ENCODE measurements around the gene FARP2.
"Not testable (repeated sequence)": the region's sequence is repeated elsewhere in the genome, so short reads cannot be mapped to it uniquely, and the experiment has no call there.

The FARP2 gene

DNA sequence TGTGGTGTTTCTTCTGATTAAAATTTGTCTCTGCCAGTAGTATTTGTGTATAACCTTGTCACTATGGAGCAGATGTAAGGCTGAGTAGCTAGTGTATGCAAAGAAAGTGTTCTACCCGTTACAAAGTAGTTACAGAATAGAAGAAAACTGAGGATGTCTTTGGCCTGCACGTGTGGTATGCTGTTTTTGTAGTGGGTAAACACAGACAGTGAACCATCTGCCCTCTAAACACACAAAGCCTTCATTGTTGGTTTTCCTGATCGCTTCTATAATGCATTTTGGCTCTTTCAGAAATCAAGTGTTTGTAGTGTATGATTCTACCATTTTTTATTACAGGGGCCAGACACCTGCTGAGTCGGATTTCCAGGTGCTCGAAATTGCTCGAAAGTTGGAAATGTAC lies 61.5 kb downstream of the FARP2 start:
- H3K4me3 ChIP-seq (ENCODE audit: low read depth, low read length) = no peak overlapping the region
- no peak for DNase-seq (ENCODE audit: low read depth, low spot score)
- in situ Hi-C loops (cut with HindIII; ENCODE audit: low sequenced_read_pairs) = no loop called here
- TF ChIP-seq, protein P1, sequence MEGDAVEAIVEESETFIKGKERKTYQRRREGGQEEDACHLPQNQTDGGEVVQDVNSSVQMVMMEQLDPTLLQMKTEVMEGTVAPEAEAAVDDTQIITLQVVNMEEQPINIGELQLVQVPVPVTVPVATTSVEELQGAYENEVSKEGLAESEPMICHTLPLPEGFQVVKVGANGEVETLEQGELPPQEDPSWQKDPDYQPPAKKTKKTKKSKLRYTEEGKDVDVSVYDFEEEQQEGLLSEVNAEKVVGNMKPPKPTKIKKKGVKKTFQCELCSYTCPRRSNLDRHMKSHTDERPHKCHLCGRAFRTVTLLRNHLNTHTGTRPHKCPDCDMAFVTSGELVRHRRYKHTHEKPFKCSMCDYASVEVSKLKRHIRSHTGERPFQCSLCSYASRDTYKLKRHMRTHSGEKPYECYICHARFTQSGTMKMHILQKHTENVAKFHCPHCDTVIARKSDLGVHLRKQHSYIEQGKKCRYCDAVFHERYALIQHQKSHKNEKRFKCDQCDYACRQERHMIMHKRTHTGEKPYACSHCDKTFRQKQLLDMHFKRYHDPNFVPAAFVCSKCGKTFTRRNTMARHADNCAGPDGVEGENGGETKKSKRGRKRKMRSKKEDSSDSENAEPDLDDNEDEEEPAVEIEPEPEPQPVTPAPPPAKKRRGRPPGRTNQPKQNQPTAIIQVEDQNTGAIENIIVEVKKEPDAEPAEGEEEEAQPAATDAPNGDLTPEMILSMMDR (IDR thresholded peaks at IDR 0.05; ENCODE audit: low read depth, low read length) = no peak

DNA sequence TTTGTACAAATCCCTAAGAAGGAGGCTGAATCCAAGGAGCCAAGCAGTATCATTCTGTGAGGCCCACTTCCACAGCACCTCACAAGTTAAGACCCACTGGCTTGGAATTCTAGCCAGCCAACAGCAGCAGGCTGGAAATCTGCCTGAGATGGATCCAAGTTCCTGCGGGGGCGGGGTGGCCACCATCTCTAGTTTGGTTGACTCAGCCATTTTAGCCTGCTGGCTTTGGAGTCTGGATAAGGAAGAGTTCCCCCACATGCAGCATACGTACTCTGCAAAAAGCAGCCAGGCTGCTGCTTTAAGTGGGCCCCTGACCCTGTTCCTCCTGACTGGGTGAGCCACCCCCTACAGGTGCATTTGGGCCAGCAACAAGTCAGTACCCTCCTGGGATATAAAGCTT lies 65.2 kb downstream of the FARP2 start:
- TF ChIP-seq, protein P1 (IDR thresholded peaks at IDR 0.05; ENCODE audit: low read depth, low read length) = no peak
- no peak for DNase-seq (ENCODE audit: low read depth, low spot score)

DNA sequence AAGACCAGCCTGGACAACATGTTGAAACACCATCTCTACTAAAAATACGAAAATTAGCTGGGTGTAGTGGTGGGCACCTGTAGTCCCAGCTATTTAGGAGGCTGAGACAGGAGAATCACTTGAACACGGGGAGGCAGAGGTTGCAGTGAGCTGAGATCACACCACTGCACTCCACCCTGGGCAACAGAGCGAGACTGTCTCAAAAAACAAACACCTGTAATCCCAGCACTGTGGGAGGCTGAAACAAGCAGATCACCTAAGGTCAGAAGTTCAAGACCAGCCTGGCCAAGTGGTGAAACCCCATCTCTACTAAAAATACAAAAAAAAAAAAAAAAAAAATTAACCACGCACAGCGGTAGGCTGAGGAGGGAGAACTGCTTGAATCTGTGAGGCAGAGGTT lies 65.9 kb downstream of the FARP2 start:
- H3K4me3 ChIP-seq (ENCODE audit: low read depth, low read length); in situ Hi-C loops (cut with HindIII; ENCODE audit: low sequenced_read_pairs); DNase-seq (ENCODE audit: low read depth, low spot score): not testable (repeated sequence)

More for the DNA sequence above, 65.2 kb downstream of the FARP2 start:
- H3K4me3 ChIP-seq (ENCODE audit: low read depth, low read length) = no peak overlapping the region
- in situ Hi-C loops (cut with HindIII; ENCODE audit: low sequenced_read_pairs) = no loop called here

DNA sequence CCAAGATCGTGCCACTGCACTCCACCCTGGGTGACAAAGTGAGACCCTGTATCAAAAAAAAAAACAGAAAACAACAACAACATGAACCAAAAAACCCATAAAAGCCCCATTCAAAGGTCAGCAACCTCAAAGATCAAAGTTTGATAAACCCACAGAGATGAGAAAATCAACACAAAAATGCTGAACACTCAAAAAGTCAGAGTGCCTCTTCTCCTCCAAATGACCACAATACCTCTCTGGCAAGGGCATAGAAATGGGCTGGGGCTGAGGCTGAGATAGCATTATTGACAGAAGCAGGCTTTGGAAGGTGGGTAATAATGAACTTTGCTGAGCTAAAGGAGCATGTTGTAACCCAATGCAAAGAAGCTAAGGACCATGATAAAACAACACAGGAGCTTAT lies 66.3 kb downstream of the FARP2 start:
- no peak overlapping the region for H3K4me3 ChIP-seq (ENCODE audit: low read depth, low read length)
- TF ChIP-seq, protein P1 (IDR thresholded peaks at IDR 0.05; ENCODE audit: low read depth, low read length) = no peak
- DNase-seq (ENCODE audit: low read depth, low spot score) = no peak
- in situ Hi-C loops (cut with HindIII; ENCODE audit: low sequenced_read_pairs) = no loop called here

DNA sequence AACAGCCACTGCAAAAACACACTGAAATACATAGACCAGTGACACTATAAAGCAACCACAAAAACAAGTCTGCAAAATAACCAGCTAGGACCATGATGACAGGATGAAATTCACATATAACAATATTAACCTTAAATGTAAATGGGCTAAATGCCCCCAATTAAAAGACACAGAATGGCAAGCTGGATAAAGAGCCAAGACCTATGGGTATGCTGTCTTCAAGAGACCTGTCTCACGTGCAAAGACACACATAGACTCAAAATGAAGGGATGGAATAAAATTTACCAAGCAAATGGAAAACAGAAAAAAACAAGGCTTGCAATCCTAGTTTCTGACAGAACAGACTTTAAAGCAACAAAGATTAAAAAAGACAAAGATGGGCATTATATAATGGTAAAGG lies 67.4 kb downstream of the FARP2 start:
- in situ Hi-C loops (cut with HindIII; ENCODE audit: low sequenced_read_pairs); H3K4me3 ChIP-seq (ENCODE audit: low read depth, low read length): not testable (repeated sequence)

DNA sequence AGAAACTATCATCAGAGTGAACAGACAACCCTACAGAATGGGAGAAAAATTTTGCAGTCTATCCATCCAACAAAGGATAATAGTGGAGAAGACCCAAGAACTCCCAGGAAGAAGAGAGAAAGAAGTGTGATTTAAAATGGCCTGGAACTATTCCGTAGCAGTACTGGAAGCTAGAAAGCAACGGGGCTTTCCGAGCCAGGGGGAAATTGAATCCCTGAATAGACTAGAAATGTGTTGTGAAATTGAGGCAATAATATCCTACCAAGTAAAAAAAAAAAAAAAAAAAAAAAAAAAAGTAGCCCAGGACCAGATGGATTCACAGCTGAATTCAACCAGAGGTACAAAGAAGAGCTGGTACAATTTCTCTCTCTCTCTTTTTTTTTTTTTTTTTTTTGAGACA lies 69.3 kb downstream of the FARP2 start:
- TF ChIP-seq, protein P1 (IDR thresholded peaks at IDR 0.05; ENCODE audit: low read depth, low read length) = no peak
- in situ Hi-C loops (cut with HindIII; ENCODE audit: low sequenced_read_pairs) = no loop called here
- no peak overlapping the region for H3K4me3 ChIP-seq (ENCODE audit: low read depth, low read length)
- DNase-seq (ENCODE audit: low read depth, low spot score) = no peak

More for the DNA sequence above, 67.4 kb downstream of the FARP2 start:
- DNase-seq (ENCODE audit: low read depth, low spot score) = not testable (repeated sequence)

DNA sequence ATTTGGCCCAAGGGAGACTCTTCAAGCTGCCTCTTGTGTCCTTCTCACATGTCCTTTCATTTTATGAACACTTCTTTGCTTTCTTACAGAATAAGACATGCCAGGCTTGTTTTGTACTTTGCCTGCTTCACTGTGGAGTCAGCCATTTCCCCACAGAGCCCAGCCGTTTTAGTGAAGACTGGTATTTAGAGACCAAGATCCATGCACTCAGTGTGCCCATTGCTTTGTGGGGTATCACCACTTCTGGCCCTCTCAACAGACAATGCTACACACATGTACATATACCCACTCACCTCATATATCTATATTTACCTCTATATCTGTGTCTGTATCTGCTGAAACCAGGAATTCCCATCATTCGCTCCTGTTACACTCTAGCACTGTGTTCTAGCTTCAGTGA lies 74.1 kb downstream of the FARP2 start:
- DNase-seq (ENCODE audit: low read depth, low spot score) = no peak
- in situ Hi-C loops (cut with HindIII; ENCODE audit: low sequenced_read_pairs) = no loop called here
- H3K4me3 ChIP-seq (ENCODE audit: low read depth, low read length) = no peak overlapping the region
- TF ChIP-seq, protein P1 (IDR thresholded peaks at IDR 0.05; ENCODE audit: low read depth, low read length) = no peak

DNA sequence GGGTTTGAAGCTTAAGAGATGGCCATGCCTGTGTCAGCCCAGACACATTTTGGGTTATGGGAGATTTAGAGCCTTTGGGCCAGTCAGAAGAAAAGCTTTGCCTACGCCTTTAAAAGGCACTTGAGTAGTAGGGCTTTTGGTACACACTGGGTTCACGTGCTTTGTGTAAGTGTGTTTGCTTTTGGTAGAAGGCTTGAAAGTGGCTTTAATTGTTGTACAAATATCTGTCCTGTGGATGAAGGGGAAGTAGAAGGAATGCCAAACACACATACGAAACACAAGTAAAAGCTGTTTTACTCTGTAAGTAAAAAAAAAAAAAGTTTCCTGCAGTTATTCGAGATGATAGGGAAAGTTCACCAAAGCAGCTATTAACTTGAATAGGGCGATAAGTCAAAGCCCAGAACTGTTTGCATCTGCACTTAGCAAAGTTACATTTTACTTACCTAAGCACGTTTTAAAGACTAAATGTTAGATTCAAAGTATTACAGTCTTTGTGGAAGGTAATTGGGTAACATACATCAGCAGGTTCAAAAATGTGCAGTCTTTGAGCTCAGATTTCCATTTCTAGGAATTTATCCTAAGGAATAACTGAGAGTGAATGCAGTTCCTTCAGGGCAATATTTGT lies 76.9 kb downstream of the FARP2 start:
- H3K4me3 ChIP-seq (ENCODE audit: low read depth, low read length) = no peak overlapping the region
- DNase-seq (ENCODE audit: low read depth, low spot score) = no peak
- in situ Hi-C loops (cut with HindIII; ENCODE audit: low sequenced_read_pairs) = no loop called here
- TF ChIP-seq, protein P1 (IDR thresholded peaks at IDR 0.05; ENCODE audit: low read depth, low read length) = no peak

All from astrocyte of the spinal cord (primary cell).